Thyroid gland (tissue), 4 donors: ENCODE measurements around the gene ADAMTS6. TPM values are rescaled to one million over a fixed set of nuclear protein-coding genes. Genes with fewer than 3 reads are reported as not detected.
A peak's percentile ranks its signal among the peaks of the same experiment; 100 is the strongest.

Source experiments
- DNase-seq, 2 donors: peaks; one replicate each; pipeline ENCODE4 v3.0.0-alpha.2; 2019
- H3K27ac ChIP-seq, 3 donors: fragments of 200-600 bp; sonication (generic); 1 replicate in 2 of 3; 2 replicates in 1 of 3; pipeline ENCODE4 v1.5.1; 2016 to 2019; ENCODE audit warnings: mild to moderate bottlenecking in 1 of 3, moderate library complexity in 1 of 3
- H3K27me3 ChIP-seq: fragments of 200-600 bp; sonication (generic); one replicate; pipeline ENCODE4 v1.5.1; 2019
- H3K36me3 ChIP-seq, 2 donors: fragments of 200-600 bp; sonication (generic); one replicate each; pipeline ENCODE4 v1.5.1; 2016 to 2019
- H3K4me1 ChIP-seq, 2 donors: fragments of 200-600 bp; sonication (generic); one replicate each; pipeline ENCODE4 v1.5.1; 2017 to 2019
- H3K4me3 ChIP-seq, 3 donors: fragments of 200-600 bp; sonication (generic); replicated peaks in 1 of 3; 1 replicate in 2 of 3; 2 replicates in 1 of 3; pipeline ENCODE4 v1.5.1; 2016; ENCODE audit warnings: mild to moderate bottlenecking in 1 of 3
- H3K9me3 ChIP-seq: fragments of 200-600 bp; sonication (generic); one replicate; pipeline ENCODE4 v1.5.1; 2017
- CTCF ChIP-seq, 6 experiments: fragments of 200-600 bp in 3 of 6; fragments of 450-650 bp in 3 of 6; sonication (generic) in 3 of 6; IDR thresholded peaks; one replicate each; pipeline ENCODE4 v1.5.1; 2016 to 2019; ENCODE audit warnings: antibody characterized with exemption in 6 of 6, mild to moderate bottlenecking in 2 of 6, inconsistent platforms in 1 of 6, moderate library complexity in 1 of 6
- POLR2A ChIP-seq, 2 donors: fragments of 450-650 bp; IDR thresholded peaks; one replicate each; pipeline ENCODE4 v1.6.1; 2017; ENCODE audit warnings: antibody characterized with exemption in 2 of 2, mild to moderate bottlenecking in 2 of 2, moderate library complexity in 1 of 2
- WGBS, 2 donors: methylation state at CpG; one replicate each; pipeline ENCODE4 v1.1.5; 2017; 5-methylcytosine and 5-hydroxymethylcytosine counted together
- intact Hi-C: fragments of 100-400 bp; cut with DNase I; formaldehyde crosslinking; loops from one replicate; pipeline ENCODE4 v1.15.1; 2023
- total RNA-seq, 4 donors: library from RNA; depleted of rRNA; stranded (reverse); fragments of >200 nt; gene quantifications; one replicate each; pipeline ENCODE4 v1.2.3, GENCODE V29; 2016

Gene ADAMTS6
- total RNA-seq, 4 donors from 2014 or later: 1.0 to 3.4 (median 3.3) TPM

- 45 to 59% methylated on average over 3 of the region's 3 CpGs for WGBS, 2 donors
- no peak overlapping the region for H3K27ac ChIP-seq
- peaks cover 0 to 8% of the 10 kb centered on the region in 2 donors for H3K4me1 ChIP-seq
- H3K27me3 ChIP-seq: no peaks in the 10 kb centered on the region
- DNase-seq: peak; percentile 51 to 59
- no peak overlapping the region for H3K4me3 ChIP-seq
- no peaks in the 10 kb centered on the region for H3K36me3 ChIP-seq
- H3K9me3 ChIP-seq: no peaks in the 10 kb centered on the region
- intact Hi-C loops: no loop called here
- TF ChIP-seq POLR2A (IDR thresholded peaks at IDR 0.05): no peak
- no peak for TF ChIP-seq CTCF (IDR thresholded peaks at IDR 0.05)
Measured at GRCh38 chr5:65262096-65262495, 219.6 kb downstream of the ADAMTS6 start.

DNA sequence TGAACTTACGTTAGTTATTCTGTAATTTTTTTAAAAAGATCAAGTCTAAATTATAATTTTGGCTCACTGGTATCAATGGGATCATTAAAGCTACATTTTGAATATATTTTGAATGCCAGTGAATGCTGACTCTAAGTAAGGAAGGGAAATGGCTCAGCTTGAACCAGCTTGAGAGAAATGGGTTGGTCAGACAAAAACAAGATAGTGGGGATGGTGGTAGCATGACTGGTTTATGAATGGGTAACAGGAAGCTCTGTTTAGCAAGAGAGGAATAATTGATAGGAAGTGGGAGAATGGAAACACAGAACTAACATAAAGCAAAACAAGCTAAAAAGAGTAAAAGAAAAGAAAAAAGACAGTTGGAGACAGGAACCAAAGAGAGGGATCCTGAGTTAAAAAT lies 220.2 kb downstream of the ADAMTS6 start:
- no peak overlapping the region for H3K27ac ChIP-seq
- no peaks in the 10 kb centered on the region for H3K27me3 ChIP-seq
- no peaks in the 10 kb centered on the region for H3K9me3 ChIP-seq
- intact Hi-C loops: no loop called here
- H3K4me1 ChIP-seq: peaks cover 0 to 8% of the 10 kb centered on the region in 2 donors
- 84 to 96% methylated on average over 1 of the region's 1 CpG for WGBS, 2 donors
- no peak for TF ChIP-seq CTCF (IDR thresholded peaks at IDR 0.05)
- TF ChIP-seq POLR2A (IDR thresholded peaks at IDR 0.05): no peak
- no peak overlapping the region for H3K4me3 ChIP-seq
- DNase-seq: no peak
- no peaks in the 10 kb centered on the region for H3K36me3 ChIP-seq

DNA sequence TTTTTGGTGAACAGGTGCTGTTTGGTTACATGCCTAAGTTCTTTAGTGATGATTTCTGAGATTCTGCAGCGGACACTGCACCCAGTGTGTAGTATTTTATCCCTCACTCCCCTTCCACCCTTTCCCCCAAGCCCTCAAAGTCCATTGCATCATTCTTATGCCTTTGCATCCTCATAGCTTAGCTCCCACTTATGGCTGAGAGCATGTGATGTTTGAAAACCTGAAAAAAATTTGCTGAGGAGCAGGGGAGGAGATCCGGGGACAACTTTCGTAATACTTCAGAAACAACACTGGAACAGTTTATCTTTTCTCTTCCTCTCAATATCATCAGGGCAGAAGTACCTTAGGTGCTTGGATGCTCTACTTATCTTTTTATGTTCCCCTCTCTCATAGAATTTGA lies 226.4 kb downstream of the ADAMTS6 start:
- TF ChIP-seq CTCF (IDR thresholded peaks at IDR 0.05) (no peak), POLR2A (IDR thresholded peaks at IDR 0.05) (no peak)
- Histone ChIP-seq H3K4me1 (no peaks in the 10 kb centered on the region), H3K36me3 (no peaks in the 10 kb centered on the region), H3K9me3 (no peaks in the 10 kb centered on the region), H3K27me3 (no peaks in the 10 kb centered on the region), H3K4me3 (no peak overlapping the region), H3K27ac (no peak overlapping the region)
- intact Hi-C loops: no loop called here
- DNase-seq: no peak
- WGBS, 2 donors: 80 to 85% methylated on average over 3 of the region's 3 CpGs

- no peak overlapping the region for H3K4me3 ChIP-seq
- no peaks in the 10 kb centered on the region for H3K36me3 ChIP-seq
- H3K4me1 ChIP-seq: no peaks in the 10 kb centered on the region
- no peaks in the 10 kb centered on the region for H3K9me3 ChIP-seq
- no peaks in the 10 kb centered on the region for H3K27me3 ChIP-seq
- no peak for TF ChIP-seq POLR2A (IDR thresholded peaks at IDR 0.05)
- TF ChIP-seq CTCF (IDR thresholded peaks at IDR 0.05): no peak
- H3K27ac ChIP-seq: no peak overlapping the region
- intact Hi-C loops: no loop called here
- 85 to 92% methylated on average over 6 of the region's 6 CpGs for WGBS, 2 donors
- DNase-seq: no peak
Measured at GRCh38 chr5:65252977-65253376, 228.7 kb downstream of the ADAMTS6 start.

DNA sequence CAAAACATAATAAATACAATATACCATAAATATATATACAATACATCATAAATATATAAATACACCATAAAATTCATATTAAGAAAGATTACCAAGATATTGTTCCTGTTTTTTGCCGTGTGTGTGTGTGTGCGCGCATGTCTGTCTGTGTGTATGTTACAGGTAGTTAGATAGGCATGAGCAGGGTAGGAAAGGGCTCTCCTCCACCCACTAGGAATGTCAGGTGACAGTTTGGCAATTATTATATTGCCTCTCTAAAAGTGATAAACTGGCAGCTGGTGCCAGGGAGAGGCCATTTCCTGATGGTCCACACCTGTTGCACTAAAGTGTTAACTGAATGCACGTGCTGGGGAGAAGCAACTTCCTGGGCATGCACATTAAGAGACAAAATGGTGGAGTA lies 232.8 kb downstream of the ADAMTS6 start:
- TF ChIP-seq POLR2A (IDR thresholded peaks at IDR 0.05): no peak
- Histone ChIP-seq H3K9me3 (no peaks in the 10 kb centered on the region), H3K4me1 (no peaks in the 10 kb centered on the region), H3K4me3 (no peak overlapping the region), H3K27me3 (no peaks in the 10 kb centered on the region), H3K27ac (no peak overlapping the region), H3K36me3 (no peaks in the 10 kb centered on the region)
- 91 to 95% methylated on average over 4 of the region's 4 CpGs for WGBS, 2 donors
- no peak for DNase-seq
- intact Hi-C loops: no loop called here

DNA sequence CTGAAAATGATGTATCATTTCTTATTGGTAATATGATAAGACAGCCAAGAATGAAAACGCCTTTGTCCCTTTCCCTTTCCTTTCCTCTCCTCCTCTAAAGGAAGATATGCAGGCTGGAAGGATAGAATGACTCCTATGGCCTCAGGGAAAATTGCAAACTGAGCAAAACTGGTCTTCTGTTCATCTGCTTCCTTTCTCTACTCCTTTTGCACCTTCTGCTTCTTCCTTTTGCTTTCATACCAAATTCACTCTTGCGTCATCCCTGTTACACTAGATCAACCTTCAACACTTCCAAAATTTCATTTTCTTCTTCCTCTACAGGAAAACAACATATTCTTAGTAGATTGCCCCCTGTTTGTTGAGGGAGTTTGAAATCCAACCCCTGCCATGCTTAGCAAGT lies 234.1 kb downstream of the ADAMTS6 start:
- Histone ChIP-seq H3K36me3 (no peaks in the 10 kb centered on the region), H3K4me1 (no peaks in the 10 kb centered on the region), H3K4me3 (no peak overlapping the region), H3K27me3 (no peaks in the 10 kb centered on the region), H3K27ac (no peak overlapping the region), H3K9me3 (no peaks in the 10 kb centered on the region)
- no peak for DNase-seq
- WGBS, 2 donors: 90 to 92% methylated on average over 2 of the region's 2 CpGs
- intact Hi-C loops: no loop called here
- no peak for TF ChIP-seq CTCF (IDR thresholded peaks at IDR 0.05)
- no peak for TF ChIP-seq POLR2A (IDR thresholded peaks at IDR 0.05)
